Measurements from ENCODE around the gene KCP. TPM values are rescaled to one million over a fixed set of nuclear protein-coding genes. Genes with fewer than 3 reads are reported as not detected.

The KCP gene
- total RNA-seq, 2 experiments from 2014 or later: 0.11 TPM; not detected in 1

- intact Hi-C loops (cut with DNase I, micrococcal nuclease): loop anchor here in 1 of 2 experiments (10.0 kb wide), 1 partner anchor 568 kb away; the partner anchor contains the start of gene STRIP2
- DNase-seq: no peak
- ATAC-seq (ENCODE audit: poor library complexity): no peak
- no peak for TF ChIP-seq CTCF (IDR thresholded peaks at IDR 0.05)
- POLR2A ChIA-PET: interaction anchor here (0.5 kb wide), 1 partner anchor 198 kb away, joined by 4 read pairs; no protein-coding TSS in a partner anchor
- peaks cover 17% of the 10 kb centered on the region for H3K36me3 Mint-ChIP-seq (ENCODE audit: low read depth)
- Histone ChIP-seq H3K4me1 (ENCODE audit: insufficient read depth, low read length) (peaks cover 38% of the 10 kb centered on the region), H3K4me3 (ENCODE audit: low read length) (no peak overlapping the region), H3K27ac (ENCODE audit: low read depth in 1 of 2, low read length in 2 of 2) (no peak overlapping the region), H3K36me3 (ENCODE audit: insufficient read depth, low read length) (peaks cover 15% of the 10 kb centered on the region), H3K27me3 (ENCODE audit: control insufficient read depth in 1 of 2, insufficient read depth in 2 of 2, low read length in 2 of 2) (peaks cover 3 to 4% of the 10 kb centered on the region in 2 experiments), H3K9me3 (ENCODE audit: control insufficient read depth in 1 of 2, insufficient read depth in 1 of 2, low read length in 2 of 2) (no peaks in the 10 kb centered on the region)
- H3K9me3 Mint-ChIP-seq: no peaks in the 10 kb centered on the region
- CTCF ChIA-PET: no interaction called here
- H3K27ac Mint-ChIP-seq: no peak overlapping the region
- H3K27me3 Mint-ChIP-seq: no peaks in the 10 kb centered on the region
- peak overlapping the region; percentile 70 for H3K4me3 Mint-ChIP-seq
- peaks cover 43% of the 10 kb centered on the region for H3K4me1 Mint-ChIP-seq (ENCODE audit: low read depth)
These were observed 43.3 kb downstream of the KCP start for GRCh38 chr7:128867241-128867640.

GRCh38 chr7:128865996-128866877 lies 44.3 kb downstream of the KCP start:
- CTCF ChIA-PET: no interaction called here

GRCh38 chr7:128865303-128865702 lies 45.2 kb downstream of the KCP start:
- intact Hi-C loops (cut with DNase I, micrococcal nuclease): loop anchor here in 1 of 2 experiments (10.0 kb wide), 1 partner anchor 569 kb away; the partner anchor contains the start of gene STRIP2
- ATAC-seq (ENCODE audit: poor library complexity): no peak
- Histone ChIP-seq H3K9me3 (ENCODE audit: control insufficient read depth in 1 of 2, insufficient read depth in 1 of 2, low read length in 2 of 2) (no peaks in the 10 kb centered on the region), H3K4me1 (ENCODE audit: insufficient read depth, low read length) (peaks cover 40% of the 10 kb centered on the region), H3K27me3 (ENCODE audit: control insufficient read depth in 1 of 2, insufficient read depth in 2 of 2, low read length in 2 of 2) (peaks cover 0 to 2% of the 10 kb centered on the region in 2 experiments), H3K27ac (ENCODE audit: low read depth in 1 of 2, low read length in 2 of 2) (no peak overlapping the region), H3K4me3 (ENCODE audit: low read length) (no peak overlapping the region), H3K36me3 (ENCODE audit: insufficient read depth, low read length) (peaks cover 15% of the 10 kb centered on the region)
- Mint-ChIP-seq H3K4me3 (peak overlapping the region; percentile 71), H3K4me1 (ENCODE audit: low read depth) (peaks cover 44% of the 10 kb centered on the region), H3K27me3 (no peaks in the 10 kb centered on the region), H3K36me3 (ENCODE audit: low read depth) (peaks cover 17% of the 10 kb centered on the region), H3K9me3 (no peaks in the 10 kb centered on the region), H3K27ac (no peak overlapping the region)
- CTCF ChIA-PET: no interaction called here
- POLR2A ChIA-PET: no interaction called here
- no peak for DNase-seq
- no peak for TF ChIP-seq CTCF (IDR thresholded peaks at IDR 0.05)

More at GRCh38 chr7:128865996-128866877, 44.3 kb downstream of the KCP start:
- Histone ChIP-seq H3K36me3 (ENCODE audit: insufficient read depth, low read length) (peaks cover 15% of the 10 kb centered on the region), H3K27me3 (ENCODE audit: control insufficient read depth in 1 of 2, insufficient read depth in 2 of 2, low read length in 2 of 2) (peaks cover 3 to 4% of the 10 kb centered on the region in 2 experiments), H3K27ac (ENCODE audit: low read depth in 1 of 2, low read length in 2 of 2) (no peak overlapping the region), H3K4me1 (ENCODE audit: insufficient read depth, low read length) (peaks cover 41% of the 10 kb centered on the region), H3K4me3 (ENCODE audit: low read length) (no peak overlapping the region), H3K9me3 (ENCODE audit: control insufficient read depth in 1 of 2, insufficient read depth in 1 of 2, low read length in 2 of 2) (no peaks in the 10 kb centered on the region)
- Mint-ChIP-seq H3K27me3 (no peaks in the 10 kb centered on the region), H3K9me3 (no peaks in the 10 kb centered on the region), H3K36me3 (ENCODE audit: low read depth) (peaks cover 17% of the 10 kb centered on the region), H3K4me1 (ENCODE audit: low read depth) (peaks cover 46% of the 10 kb centered on the region), H3K27ac (no peak overlapping the region), H3K4me3 (peak overlapping the region; percentile 71)
- POLR2A ChIA-PET: no interaction called here
- intact Hi-C loops (cut with DNase I, micrococcal nuclease): loop anchor here in 1 of 2 experiments (10.0 kb wide), 1 partner anchor 569 kb away; the partner anchor contains the start of gene STRIP2
- TF ChIP-seq CTCF (IDR thresholded peaks at IDR 0.05): no peak
- ATAC-seq (ENCODE audit: poor library complexity) (no peak), DNase-seq (no peak)

Measured in CD4-positive, alpha-beta T cell (primary cell).